ENCODE results near the gene CDH3.

The CDH3 gene

DNA sequence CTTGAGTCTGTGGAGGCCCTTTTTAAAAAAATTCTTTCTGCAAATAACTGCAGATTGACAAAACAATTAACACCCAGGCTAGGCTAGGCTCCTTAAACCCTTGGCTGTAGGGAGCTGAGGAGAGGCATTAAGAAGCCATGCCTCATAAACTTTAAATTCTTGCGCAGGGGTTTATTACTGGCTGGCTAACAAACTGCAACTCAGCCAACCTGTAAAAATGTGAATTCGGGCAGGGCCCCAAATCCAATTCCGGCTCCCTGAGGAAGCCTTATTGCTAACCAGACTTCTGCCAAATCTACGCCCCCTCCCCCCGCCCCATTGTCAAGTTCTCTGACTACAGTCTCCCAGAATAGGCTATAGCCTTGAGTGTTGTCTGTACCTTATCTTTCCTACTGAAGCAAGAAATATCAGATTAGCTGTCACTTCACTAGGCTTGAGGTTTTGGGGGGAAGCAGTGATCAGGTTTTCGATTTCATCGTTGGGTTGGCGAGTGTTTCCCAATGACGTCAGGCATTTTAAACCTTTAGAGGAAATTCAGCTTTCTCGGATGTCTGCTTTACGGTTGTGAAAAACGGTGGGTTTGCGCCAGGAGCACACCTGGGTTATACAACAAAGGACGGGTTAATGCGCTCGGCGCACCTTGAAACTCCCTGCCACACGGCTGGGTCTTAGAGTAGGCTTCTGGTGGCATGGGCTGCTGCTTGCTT is 2.0 kb downstream of the CDH3 start:
- Histone ChIP-seq H3K27me3 (ENCODE audit: control insufficient read depth in 1 of 2, insufficient read depth in 2 of 2, low read length in 2 of 2) (peaks cover 49 to 50% of the 10 kb centered on the region in 2 donors), H3K9me3 (ENCODE audit: control insufficient read depth in 1 of 2, low read length in 2 of 2) (no peaks in the 10 kb centered on the region), H3K9ac (ENCODE audit: low read depth in 1 of 2, low read length in 2 of 2) (no peak overlapping the region), H3K4me3 (ENCODE audit: low read depth in 1 of 2, low read length in 2 of 2) (no peak overlapping the region), H3K27ac (ENCODE audit: low read depth, low read length) (no peak overlapping the region), H3K4me1 (ENCODE audit: control insufficient read depth in 1 of 2, insufficient read depth in 2 of 2, low read length in 2 of 2) (peaks cover 0 to 18% of the 10 kb centered on the region in 2 donors), H3K36me3 (ENCODE audit: control insufficient read depth in 1 of 2, insufficient read depth in 2 of 2, low read length in 2 of 2) (no peaks in the 10 kb centered on the region)

- Histone ChIP-seq H3K4me3 (ENCODE audit: low read depth in 1 of 2, low read length in 2 of 2) (no peak overlapping the region), H3K36me3 (ENCODE audit: control insufficient read depth in 1 of 2, insufficient read depth in 2 of 2, low read length in 2 of 2) (no peaks in the 10 kb centered on the region), H3K27me3 (ENCODE audit: control insufficient read depth in 1 of 2, insufficient read depth in 2 of 2, low read length in 2 of 2) (peaks cover 18 to 20% of the 10 kb centered on the region in 2 donors), H3K27ac (ENCODE audit: low read depth, low read length) (no peak overlapping the region), H3K9me3 (ENCODE audit: control insufficient read depth in 1 of 2, low read length in 2 of 2) (no peaks in the 10 kb centered on the region), H3K4me1 (ENCODE audit: control insufficient read depth in 1 of 2, insufficient read depth in 2 of 2, low read length in 2 of 2) (no peaks in the 10 kb centered on the region), H3K9ac (ENCODE audit: low read depth in 1 of 2, low read length in 2 of 2) (no peak overlapping the region)
Observed at GRCh38 chr16:68651136-68651535, 6.0 kb downstream of the CDH3 start.

DNA sequence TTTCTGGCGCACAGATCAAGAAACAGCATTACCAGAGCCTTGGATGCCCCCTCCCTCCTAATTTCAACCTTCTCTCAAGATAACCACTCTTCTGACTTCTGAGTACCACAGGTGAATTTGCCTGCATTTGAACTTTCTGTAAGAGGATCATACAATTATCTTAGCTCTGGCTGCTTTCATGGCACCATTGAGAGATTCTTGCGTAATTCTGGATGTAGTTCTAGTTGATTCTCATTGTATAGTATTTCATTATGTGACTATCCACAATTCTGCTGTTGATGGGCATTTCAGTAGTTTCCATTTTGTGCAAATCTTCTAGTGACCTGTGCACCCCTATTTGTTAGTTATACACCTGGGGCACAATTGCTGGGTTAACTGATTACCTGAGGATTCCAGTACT is 7.5 kb downstream of the CDH3 start:
- Histone ChIP-seq H3K9me3 (ENCODE audit: control insufficient read depth in 1 of 2, low read length in 2 of 2) (no peaks in the 10 kb centered on the region), H3K27me3 (ENCODE audit: control insufficient read depth in 1 of 2, insufficient read depth in 2 of 2, low read length in 2 of 2) (peaks cover 3 to 10% of the 10 kb centered on the region in 2 donors), H3K9ac (ENCODE audit: low read depth in 1 of 2, low read length in 2 of 2) (no peak overlapping the region), H3K4me3 (ENCODE audit: low read depth in 1 of 2, low read length in 2 of 2) (no peak overlapping the region), H3K27ac (ENCODE audit: low read depth, low read length) (no peak overlapping the region), H3K4me1 (ENCODE audit: control insufficient read depth in 1 of 2, insufficient read depth in 2 of 2, low read length in 2 of 2) (no peaks in the 10 kb centered on the region), H3K36me3 (ENCODE audit: control insufficient read depth in 1 of 2, insufficient read depth in 2 of 2, low read length in 2 of 2) (no peaks in the 10 kb centered on the region)

DNA sequence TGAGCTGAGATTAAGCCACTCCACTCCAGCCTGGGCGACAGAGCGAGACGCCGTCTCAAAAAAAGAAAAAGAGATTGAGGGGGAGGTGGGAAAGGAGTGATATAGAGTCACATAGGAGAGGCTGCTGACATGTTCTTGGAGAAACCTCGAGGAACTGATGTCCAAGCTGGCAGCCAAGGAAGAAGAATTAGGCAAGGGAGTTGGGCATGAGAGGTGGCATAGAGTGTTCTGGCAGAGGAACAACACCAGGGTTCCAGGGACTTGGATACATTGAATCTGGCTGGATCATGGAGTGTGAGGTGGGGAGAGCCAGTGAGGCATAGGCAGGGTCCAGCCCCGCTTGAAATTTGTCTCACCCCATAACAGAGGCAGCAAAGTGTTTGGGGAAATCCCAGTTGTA is 10.7 kb downstream of the CDH3 start:
- H3K9ac ChIP-seq (ENCODE audit: low read depth in 1 of 2, low read length in 2 of 2): no peak overlapping the region
- H3K27ac ChIP-seq (ENCODE audit: low read depth, low read length): no peak overlapping the region
- no peaks in the 10 kb centered on the region for H3K9me3 ChIP-seq (ENCODE audit: control insufficient read depth in 1 of 2, low read length in 2 of 2)
- no peaks in the 10 kb centered on the region for H3K27me3 ChIP-seq (ENCODE audit: control insufficient read depth in 1 of 2, insufficient read depth in 2 of 2, low read length in 2 of 2)
- no peaks in the 10 kb centered on the region for H3K36me3 ChIP-seq (ENCODE audit: control insufficient read depth in 1 of 2, insufficient read depth in 2 of 2, low read length in 2 of 2)
- H3K4me3 ChIP-seq (ENCODE audit: low read depth in 1 of 2, low read length in 2 of 2): no peak overlapping the region
- no peaks in the 10 kb centered on the region for H3K4me1 ChIP-seq (ENCODE audit: control insufficient read depth in 1 of 2, insufficient read depth in 2 of 2, low read length in 2 of 2)

GRCh38 chr16:68656751-68657150 is 11.6 kb downstream of the CDH3 start:
- H3K36me3 ChIP-seq (ENCODE audit: control insufficient read depth in 1 of 2, insufficient read depth in 2 of 2, low read length in 2 of 2): no peaks in the 10 kb centered on the region
- H3K4me1 ChIP-seq (ENCODE audit: control insufficient read depth in 1 of 2, insufficient read depth in 2 of 2, low read length in 2 of 2): no peaks in the 10 kb centered on the region
- no peaks in the 10 kb centered on the region for H3K27me3 ChIP-seq (ENCODE audit: control insufficient read depth in 1 of 2, insufficient read depth in 2 of 2, low read length in 2 of 2)
- H3K9me3 ChIP-seq (ENCODE audit: control insufficient read depth in 1 of 2, low read length in 2 of 2): no peaks in the 10 kb centered on the region
- no peak overlapping the region for H3K4me3 ChIP-seq (ENCODE audit: low read depth in 1 of 2, low read length in 2 of 2)
- H3K9ac ChIP-seq (ENCODE audit: low read depth in 1 of 2, low read length in 2 of 2): no peak overlapping the region
- H3K27ac ChIP-seq (ENCODE audit: low read depth, low read length): no peak overlapping the region

DNA sequence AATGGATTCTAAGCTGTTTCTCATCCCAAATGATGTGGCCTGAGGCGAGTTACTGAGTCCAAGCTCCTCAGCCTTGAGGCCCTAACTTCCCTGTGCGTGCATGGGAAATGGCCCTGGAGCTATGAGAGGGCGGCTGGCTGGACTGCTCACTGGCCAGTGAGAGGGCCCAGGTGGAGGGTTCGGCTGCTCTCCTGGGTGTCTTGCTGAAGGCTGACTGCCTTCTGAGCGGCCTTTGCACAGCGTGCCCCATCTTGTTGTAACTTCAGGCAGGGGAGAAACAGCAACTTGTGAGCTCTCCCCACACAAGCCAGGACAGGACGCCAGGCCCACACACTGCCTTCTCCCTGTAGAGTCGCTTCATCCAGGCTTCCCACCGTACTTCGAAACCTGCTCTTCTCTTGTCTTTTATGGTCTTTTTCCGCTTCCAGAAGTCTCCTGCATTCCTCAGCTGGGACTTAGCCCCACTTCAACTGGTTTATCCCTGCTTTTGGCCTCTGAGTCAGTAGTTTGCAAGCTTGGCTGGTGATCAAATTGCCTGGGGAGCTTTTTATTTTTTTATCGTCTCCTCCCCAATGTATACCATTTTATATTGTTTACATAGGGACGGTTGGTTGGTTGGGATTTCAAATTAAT is 13.3 kb downstream of the CDH3 start:
- Histone ChIP-seq H3K36me3 (ENCODE audit: control insufficient read depth in 1 of 2, insufficient read depth in 2 of 2, low read length in 2 of 2) (no peaks in the 10 kb centered on the region), H3K27ac (ENCODE audit: low read depth, low read length) (no peak overlapping the region), H3K27me3 (ENCODE audit: control insufficient read depth in 1 of 2, insufficient read depth in 2 of 2, low read length in 2 of 2) (no peaks in the 10 kb centered on the region), H3K9ac (ENCODE audit: low read depth in 1 of 2, low read length in 2 of 2) (no peak overlapping the region), H3K4me3 (ENCODE audit: low read depth in 1 of 2, low read length in 2 of 2) (no peak overlapping the region), H3K4me1 (ENCODE audit: control insufficient read depth in 1 of 2, insufficient read depth in 2 of 2, low read length in 2 of 2) (no peaks in the 10 kb centered on the region), H3K9me3 (ENCODE audit: control insufficient read depth in 1 of 2, low read length in 2 of 2) (no peaks in the 10 kb centered on the region)

DNA sequence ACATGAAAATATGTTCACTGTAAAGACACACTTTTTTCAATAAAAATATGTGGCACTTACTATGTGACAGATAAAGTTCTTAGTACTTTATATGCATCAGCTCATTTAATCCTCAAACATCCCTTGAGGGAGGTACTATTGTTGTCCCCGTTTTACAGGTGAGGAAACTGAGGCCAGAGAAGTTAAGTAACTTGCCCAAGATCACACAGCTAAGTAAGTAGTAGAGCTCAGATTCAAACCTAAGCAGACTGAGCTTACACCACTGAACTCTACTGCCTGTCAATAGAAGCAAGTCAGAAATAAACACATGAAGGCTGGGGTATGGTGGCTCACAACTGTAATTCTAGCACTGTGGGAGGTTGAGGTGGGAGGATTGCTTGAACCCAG is 13.9 kb downstream of the CDH3 start:
- H3K27me3 ChIP-seq (ENCODE audit: control insufficient read depth in 1 of 2, insufficient read depth in 2 of 2, low read length in 2 of 2): no peaks in the 10 kb centered on the region
- H3K4me3 ChIP-seq (ENCODE audit: low read depth in 1 of 2, low read length in 2 of 2): no peak overlapping the region
- no peak overlapping the region for H3K9ac ChIP-seq (ENCODE audit: low read depth in 1 of 2, low read length in 2 of 2)
- H3K9me3 ChIP-seq (ENCODE audit: control insufficient read depth in 1 of 2, low read length in 2 of 2): no peaks in the 10 kb centered on the region
- no peak overlapping the region for H3K27ac ChIP-seq (ENCODE audit: low read depth, low read length)
- no peaks in the 10 kb centered on the region for H3K36me3 ChIP-seq (ENCODE audit: control insufficient read depth in 1 of 2, insufficient read depth in 2 of 2, low read length in 2 of 2)
- H3K4me1 ChIP-seq (ENCODE audit: control insufficient read depth in 1 of 2, insufficient read depth in 2 of 2, low read length in 2 of 2): no peaks in the 10 kb centered on the region

DNA sequence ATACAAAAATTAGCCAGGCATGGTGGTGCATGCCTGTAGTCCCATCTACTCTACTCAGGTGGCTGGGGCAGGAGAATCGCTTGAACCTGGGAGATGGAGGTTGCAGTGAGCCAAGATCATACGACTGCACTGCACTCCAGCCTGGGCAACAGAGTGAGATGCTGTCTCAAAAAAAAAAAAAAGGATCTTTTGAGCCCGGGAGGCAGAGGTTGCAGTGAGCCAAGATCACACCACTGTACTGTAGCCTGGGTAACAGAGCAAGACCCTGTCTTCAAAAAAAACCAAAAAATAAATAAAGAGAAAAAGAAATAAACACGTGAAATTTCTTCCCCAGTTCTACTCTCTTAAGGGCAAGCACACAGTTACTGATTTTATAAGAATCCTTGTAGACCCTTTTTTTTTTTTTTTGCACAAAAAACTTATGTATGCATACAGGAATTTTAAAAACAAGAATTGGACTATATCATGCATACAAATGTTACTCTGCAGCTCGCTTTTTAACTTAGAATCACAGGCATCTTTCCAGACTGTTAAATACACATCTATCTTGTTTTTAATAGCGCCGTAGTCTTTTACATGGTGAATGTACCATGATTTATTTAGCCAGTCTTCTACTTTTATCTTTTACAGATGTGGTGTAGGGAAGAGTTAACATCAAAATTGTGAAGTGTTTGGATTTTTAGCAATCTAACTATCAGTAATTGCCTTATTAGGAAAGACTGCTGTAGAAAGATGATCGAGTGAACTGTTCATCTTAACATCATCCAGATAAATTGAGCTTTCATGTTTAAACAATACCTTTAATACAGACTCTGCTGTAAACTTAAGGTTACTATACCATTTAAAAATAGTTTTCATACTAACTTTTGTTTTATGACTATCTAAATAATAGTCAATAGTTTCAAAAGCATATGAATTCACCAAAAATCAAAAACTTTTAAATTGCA is 14.6 kb downstream of the CDH3 start:
- Histone ChIP-seq H3K4me3 (ENCODE audit: low read depth in 1 of 2, low read length in 2 of 2) (no peak overlapping the region), H3K36me3 (ENCODE audit: control insufficient read depth in 1 of 2, insufficient read depth in 2 of 2, low read length in 2 of 2) (no peaks in the 10 kb centered on the region), H3K9me3 (ENCODE audit: control insufficient read depth in 1 of 2, low read length in 2 of 2) (no peaks in the 10 kb centered on the region), H3K4me1 (ENCODE audit: control insufficient read depth in 1 of 2, insufficient read depth in 2 of 2, low read length in 2 of 2) (no peaks in the 10 kb centered on the region), H3K27me3 (ENCODE audit: control insufficient read depth in 1 of 2, insufficient read depth in 2 of 2, low read length in 2 of 2) (no peaks in the 10 kb centered on the region), H3K9ac (ENCODE audit: low read depth in 1 of 2, low read length in 2 of 2) (no peak overlapping the region), H3K27ac (ENCODE audit: low read depth, low read length) (no peak overlapping the region)

- H3K9me3 ChIP-seq (ENCODE audit: control insufficient read depth in 1 of 2, low read length in 2 of 2): no peaks in the 10 kb centered on the region
Observed at GRCh38 chr16:68660359-68660795, 15.3 kb downstream of the CDH3 start.

DNA sequence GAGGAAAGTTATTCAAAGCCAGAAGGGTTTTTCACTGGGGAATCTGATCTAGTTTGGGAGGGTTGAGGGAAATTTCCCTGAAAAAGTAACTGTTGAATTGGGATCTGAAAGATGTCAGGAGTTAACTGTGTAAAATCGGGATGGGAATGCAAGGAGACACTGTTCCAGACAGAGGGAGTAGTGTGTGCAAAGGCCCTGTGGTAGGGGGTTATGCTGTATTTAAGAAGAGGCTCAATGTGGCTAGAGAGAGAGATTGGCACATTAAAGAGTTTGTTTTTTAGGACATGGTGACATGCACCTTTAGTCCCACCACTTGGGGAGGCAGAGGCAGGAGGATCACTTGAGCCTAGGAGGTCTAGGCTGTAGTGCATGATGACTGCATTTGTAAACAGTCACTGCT is 16.9 kb downstream of the CDH3 start:
- H3K27ac ChIP-seq (ENCODE audit: low read depth, low read length): no peak overlapping the region
- H3K36me3 ChIP-seq (ENCODE audit: control insufficient read depth in 1 of 2, insufficient read depth in 2 of 2, low read length in 2 of 2): no peaks in the 10 kb centered on the region
- no peaks in the 10 kb centered on the region for H3K27me3 ChIP-seq (ENCODE audit: control insufficient read depth in 1 of 2, insufficient read depth in 2 of 2, low read length in 2 of 2)
- no peaks in the 10 kb centered on the region for H3K4me1 ChIP-seq (ENCODE audit: control insufficient read depth in 1 of 2, insufficient read depth in 2 of 2, low read length in 2 of 2)
- no peak overlapping the region for H3K4me3 ChIP-seq (ENCODE audit: low read depth in 1 of 2, low read length in 2 of 2)
- H3K9ac ChIP-seq (ENCODE audit: low read depth in 1 of 2, low read length in 2 of 2): no peak overlapping the region
- H3K9me3 ChIP-seq (ENCODE audit: control insufficient read depth in 1 of 2, low read length in 2 of 2): no peaks in the 10 kb centered on the region

More at GRCh38 chr16:68660359-68660795, 15.3 kb downstream of the CDH3 start:
- Histone ChIP-seq H3K27ac (ENCODE audit: low read depth, low read length) (no peak overlapping the region), H3K36me3 (ENCODE audit: control insufficient read depth in 1 of 2, insufficient read depth in 2 of 2, low read length in 2 of 2) (no peaks in the 10 kb centered on the region), H3K9ac (ENCODE audit: low read depth in 1 of 2, low read length in 2 of 2) (no peak overlapping the region), H3K27me3 (ENCODE audit: control insufficient read depth in 1 of 2, insufficient read depth in 2 of 2, low read length in 2 of 2) (no peaks in the 10 kb centered on the region), H3K4me3 (ENCODE audit: low read depth in 1 of 2, low read length in 2 of 2) (no peak overlapping the region), H3K4me1 (ENCODE audit: control insufficient read depth in 1 of 2, insufficient read depth in 2 of 2, low read length in 2 of 2) (no peaks in the 10 kb centered on the region)

All from duodenal mucosa (tissue), 2 donors.